Activated CD8-positive, alpha-beta memory T cell treated with anti-CD3 and anti-CD28 coated beads for 24 hours (primary cell): ENCODE measurements around the gene RALA.
A peak's percentile ranks its signal among the peaks of the same experiment; 100 is the strongest.
"Not testable (repeated sequence)": the region's sequence is repeated elsewhere in the genome, so short reads cannot be mapped to it uniquely, and the experiment has no call there.

Experiments used
- DNase-seq: peaks from one replicate; pipeline ENCODE4 v3.0.0-alpha.2; 2020

Gene RALA

GRCh38 chr7:39733881-39734632, 110.7 kb downstream of the RALA start:
- peak; percentile 59 for DNase-seq

DNA sequence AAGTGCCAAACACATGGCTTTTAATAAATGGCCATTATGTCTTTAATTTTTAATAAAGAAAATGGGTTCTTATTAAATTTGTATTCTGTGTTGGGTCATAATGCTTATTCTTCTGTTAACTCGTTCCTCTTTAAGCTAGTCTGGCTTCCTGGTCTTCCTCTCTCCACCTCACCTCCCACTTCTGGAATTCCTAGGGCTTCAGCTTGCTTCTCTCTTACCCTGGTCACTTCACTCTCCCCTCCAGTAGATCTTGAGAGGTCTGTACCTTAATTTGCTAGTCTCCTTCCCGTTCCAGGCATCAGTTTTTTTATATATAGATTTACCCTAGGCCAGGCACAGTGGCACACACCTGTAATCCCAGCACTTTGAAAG, 111.2 kb downstream of the RALA start:
- no peak for DNase-seq

DNA sequence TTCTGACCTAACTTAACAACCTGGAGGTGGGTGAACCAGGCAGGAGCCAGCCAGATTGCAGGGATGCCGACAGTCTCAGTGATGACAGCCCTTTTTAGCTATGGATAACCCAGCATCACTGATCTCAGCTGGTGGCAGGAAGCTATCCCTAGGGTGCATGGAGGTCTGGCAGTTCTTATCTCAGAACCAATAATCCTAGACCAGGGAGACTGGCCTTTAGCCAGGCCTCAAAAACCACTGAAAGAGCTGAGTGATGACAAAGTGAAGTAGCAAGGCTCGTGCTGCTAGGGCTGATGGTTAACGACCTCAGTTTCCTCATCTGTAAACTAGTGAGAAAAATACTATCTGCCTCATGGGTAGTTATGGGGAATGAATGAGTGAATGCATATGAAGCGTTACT, 112.5 kb downstream of the RALA start:
- peak; percentile 59 for DNase-seq

DNA sequence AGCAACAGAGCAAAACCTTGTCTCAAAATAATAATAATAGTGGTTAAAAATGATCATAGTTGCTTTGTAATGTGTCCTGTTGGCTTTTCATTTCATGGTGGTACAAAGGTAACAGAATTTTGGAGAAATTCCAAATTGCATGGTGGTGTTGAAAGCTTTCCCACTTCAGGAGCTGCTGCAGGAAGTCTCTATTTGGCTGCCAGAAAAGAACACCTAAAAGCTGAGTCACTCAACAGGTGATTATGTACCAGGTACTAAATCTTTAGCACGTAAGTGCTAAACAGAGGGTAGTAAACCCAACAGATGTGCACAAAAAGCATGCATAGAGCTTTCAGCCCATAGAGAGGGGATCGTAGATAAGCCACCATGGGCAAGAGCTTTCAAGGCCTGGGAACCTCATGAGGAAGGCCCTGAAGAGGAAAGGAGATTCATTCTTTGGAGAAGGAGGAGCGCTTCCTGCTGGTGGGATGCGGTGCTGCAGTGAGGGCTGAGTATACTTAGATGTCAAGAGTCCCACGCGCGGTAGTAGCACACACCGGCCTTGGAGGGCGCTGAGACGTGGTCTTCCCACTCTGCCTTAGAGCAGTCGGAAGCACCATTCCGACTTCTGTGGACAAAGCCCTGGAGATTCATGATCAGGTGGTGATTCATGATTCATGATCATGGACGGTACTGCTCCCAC, 118.7 kb downstream of the RALA start:
- no peak for DNase-seq

DNA sequence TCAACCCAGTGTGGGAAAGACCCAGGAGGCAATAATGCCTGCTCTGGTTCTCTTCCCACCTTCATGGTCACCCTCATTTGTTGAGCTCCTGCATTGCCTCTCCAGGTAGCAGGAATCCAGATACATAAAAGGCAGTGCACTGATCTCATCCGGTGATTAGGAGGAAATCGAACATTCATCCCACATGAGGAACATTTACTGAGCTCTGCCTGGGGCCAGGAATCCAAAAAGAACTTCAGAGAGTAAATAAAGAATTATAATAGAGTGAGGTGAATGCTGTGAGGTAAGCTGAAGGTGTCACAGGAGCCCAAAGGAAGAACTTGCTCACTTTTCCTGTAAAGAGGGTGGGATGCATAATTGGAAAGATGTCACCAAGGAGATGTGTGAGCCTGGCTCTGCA, 121.2 kb downstream of the RALA start:
- DNase-seq = no peak

DNA sequence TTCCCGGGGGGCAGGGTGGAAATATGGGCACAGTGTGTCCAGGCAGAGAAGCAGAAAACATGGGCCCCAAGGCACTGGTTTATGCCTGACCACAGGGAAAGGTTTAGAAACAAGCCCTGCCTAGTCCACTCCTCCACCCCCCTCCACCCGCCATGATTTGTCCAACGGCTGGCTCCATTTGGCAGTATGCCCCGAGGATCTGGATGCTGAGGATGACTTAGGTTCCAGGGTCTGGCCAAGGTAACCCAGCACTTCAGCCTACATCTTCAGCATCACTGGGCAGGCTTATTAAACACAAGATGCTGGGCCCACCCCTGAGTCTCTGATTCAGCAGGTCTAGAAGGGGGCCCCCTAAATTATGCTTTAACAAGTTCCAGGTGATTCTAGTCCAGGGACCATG, 121.9 kb downstream of the RALA start:
- DNase-seq = no peak

DNA sequence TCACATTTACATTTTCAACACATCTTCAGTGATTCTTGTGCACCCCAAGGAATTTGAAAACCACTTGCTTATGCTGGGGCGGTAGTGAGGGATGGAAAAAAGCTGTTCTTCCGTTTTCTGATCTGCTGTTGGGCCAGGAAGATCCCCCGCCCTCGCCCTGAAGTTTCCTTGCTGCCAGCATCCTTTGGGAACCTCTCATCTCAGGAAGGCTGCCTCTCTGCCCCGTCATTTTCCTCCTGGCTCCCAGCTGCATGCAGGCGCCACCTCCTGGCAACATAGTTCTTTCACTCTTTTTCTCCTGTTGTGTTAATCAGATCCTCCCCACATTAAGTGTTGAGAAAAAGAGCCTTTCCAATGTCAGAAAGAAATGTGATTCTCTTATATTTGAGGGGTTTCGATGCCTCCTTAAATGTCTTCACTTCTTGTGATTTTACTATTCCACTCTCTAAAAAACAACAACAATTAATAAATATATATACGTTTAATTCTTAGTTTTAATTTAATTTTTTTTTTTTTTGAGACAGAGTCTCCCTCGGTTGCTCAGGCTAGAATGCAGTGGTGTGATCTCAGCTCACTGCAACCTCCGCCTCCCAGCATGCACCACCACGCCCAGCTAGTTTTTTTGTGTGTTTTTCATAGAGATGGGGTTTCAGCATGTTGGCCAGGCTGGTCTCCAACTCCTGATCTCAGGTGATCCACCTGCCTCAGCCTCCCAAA, 122.9 kb downstream of the RALA start:
- DNase-seq = peak; percentile 76

- DNase-seq = no peak
Observed at GRCh38 chr7:39749177-39749576, 125.8 kb downstream of the RALA start.

DNA sequence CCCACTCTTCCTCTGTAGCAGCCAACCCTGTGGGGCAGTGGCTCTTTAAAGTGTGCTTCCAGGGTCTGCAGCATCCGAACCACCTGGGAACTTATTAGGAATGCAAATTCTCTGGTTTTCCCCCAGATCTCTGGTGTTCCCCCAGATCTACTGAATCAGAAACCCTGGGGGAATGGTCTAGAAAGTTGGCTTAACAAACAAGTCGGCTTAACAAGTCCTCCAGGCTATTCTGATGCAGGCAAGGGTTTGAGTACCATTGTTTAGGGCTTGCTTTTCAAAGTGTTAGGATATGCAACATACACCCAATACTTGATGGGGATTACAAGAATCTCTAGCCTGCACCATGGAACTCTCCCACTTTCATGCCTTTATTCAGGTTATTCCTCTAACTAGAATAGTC, 126.3 kb downstream of the RALA start:
- DNase-seq = no peak

DNA sequence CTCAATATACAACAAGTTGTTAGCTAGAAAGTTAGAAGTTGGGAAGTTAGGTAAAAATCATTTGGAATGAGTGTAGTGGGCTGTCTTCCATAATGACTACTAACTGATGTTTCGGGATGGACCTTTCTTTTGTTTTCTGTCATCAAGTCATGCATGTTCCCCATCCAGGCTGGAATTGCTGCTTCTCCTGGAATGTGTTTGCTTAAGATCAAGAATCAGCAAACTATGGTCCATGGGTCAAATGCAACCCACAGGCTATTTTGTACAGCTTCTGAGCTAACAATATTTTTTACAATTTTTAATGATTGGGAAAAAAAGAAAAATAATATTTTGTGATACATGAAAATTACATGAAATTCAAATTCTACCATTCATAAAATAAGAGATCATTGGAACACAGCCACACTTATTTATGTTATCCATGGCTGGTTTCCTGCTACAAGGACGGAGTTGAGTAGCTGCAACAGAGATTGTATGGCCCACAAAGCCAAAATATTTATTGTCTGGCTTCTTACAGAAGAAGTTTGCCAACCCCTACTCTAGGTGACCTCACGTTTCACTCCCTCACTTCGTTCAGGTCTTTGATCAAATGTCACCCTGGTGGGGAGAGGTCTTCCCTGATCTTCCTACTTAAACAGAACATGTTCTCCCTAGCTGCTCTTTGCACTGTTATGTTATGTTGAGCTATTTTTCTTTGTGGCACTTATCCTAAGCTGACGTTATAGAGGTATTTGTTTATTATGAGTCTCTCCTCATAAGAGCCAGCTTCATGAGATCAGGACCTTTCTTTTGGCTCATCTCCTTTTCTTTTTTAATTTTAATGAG, 127.1 kb downstream of the RALA start:
- no peak for DNase-seq

DNA sequence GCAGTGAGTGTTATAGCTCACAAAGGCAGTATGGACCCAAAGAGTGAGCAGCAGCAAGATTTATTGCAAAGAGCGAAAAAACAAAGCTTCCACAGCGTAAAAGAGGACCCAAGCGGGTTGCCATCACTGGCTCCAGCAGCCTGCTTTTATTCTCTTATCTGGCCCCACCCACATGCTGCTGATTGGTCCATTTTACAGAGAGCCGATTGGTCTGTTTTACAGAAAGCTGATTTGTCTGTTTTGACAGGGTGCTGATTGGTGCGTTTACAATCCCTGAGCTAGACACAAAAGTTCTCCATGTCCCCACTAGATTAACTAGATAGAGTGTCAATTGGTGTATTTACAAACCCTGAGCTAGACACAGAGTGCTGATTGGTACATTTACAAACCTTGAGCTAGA, 129.9 kb downstream of the RALA start:
- DNase-seq = not testable (repeated sequence)

DNA sequence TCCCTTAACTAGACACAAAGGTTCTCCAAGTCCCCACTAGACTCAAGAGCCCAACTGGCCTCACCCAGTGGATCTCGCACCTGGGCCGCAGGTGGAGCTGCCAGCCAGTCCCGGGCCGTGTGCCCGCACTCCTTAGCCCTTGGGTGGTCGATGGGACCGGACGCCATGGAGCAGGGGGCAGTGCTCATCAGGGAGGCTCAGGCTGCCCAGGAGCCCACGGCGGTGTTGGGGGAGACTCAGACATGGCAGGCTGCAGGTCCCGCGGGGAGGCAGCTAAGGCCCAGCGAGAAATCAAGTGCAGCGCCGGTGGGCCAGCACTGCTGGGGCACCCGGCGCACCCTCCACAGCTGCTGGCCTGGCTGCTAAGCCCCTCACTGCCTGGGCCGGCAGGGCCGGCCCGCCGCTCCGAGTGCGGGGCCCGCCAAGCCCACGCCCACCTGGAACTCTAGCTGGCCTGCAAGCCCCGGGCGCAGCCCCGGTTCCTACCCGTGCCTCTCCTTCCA, 130.5 kb downstream of the RALA start:
- no peak for DNase-seq

- no peak for DNase-seq
Observed at GRCh38 chr7:39754326-39755120, 131.2 kb downstream of the RALA start.

- no peak for DNase-seq
Observed at GRCh38 chr7:39757604-39758003, 134.2 kb downstream of the RALA start.
